HG03457 (cell line): ENCODE results near the gene CDK14.

Experiments
- ATAC-seq: cut with Tn5 transposase; IDR thresholded peaks from one replicate; pipeline ENCODE4 v1.9.1; 2021; ENCODE audit warnings: moderate number of reproducible peaks; ENCODE audit not compliant: unreplicated experiment

Gene CDK14

GRCh38 chr7:91080351-91080750 lies 484.2 kb downstream of the CDK14 start:
- no peak for ATAC-seq

GRCh38 chr7:91082038-91082437 lies 485.9 kb downstream of the CDK14 start:
- no peak for ATAC-seq

- no peak for ATAC-seq
Measured at GRCh38 chr7:91082852-91083495, 486.9 kb downstream of the CDK14 start.

- ATAC-seq, result no peak
Measured at GRCh38 chr7:91083855-91084644, 487.9 kb downstream of the CDK14 start.

GRCh38 chr7:91085175-91085574 lies 489.1 kb downstream of the CDK14 start:
- no peak for ATAC-seq

- ATAC-seq, result no peak
Measured at GRCh38 chr7:91086200-91086599, 490.1 kb downstream of the CDK14 start.

GRCh38 chr7:91088156-91088555 lies 492.0 kb downstream of the CDK14 start:
- ATAC-seq, result no peak

GRCh38 chr7:91088691-91089090 lies 492.6 kb downstream of the CDK14 start:
- no peak for ATAC-seq

GRCh38 chr7:91089382-91089963 lies 493.4 kb downstream of the CDK14 start:
- no peak for ATAC-seq

- no peak for ATAC-seq
Measured at GRCh38 chr7:91090684-91091083, 494.6 kb downstream of the CDK14 start.

GRCh38 chr7:91091631-91092030 lies 495.5 kb downstream of the CDK14 start:
- no peak for ATAC-seq

- ATAC-seq, result no peak
Measured at GRCh38 chr7:91093181-91093580, 497.1 kb downstream of the CDK14 start.

GRCh38 chr7:91098566-91098965 lies 502.4 kb downstream of the CDK14 start:
- no peak for ATAC-seq

- ATAC-seq, result no peak
Measured at GRCh38 chr7:91103363-91103762, 507.2 kb downstream of the CDK14 start.

GRCh38 chr7:91107460-91107859 lies 511.3 kb downstream of the CDK14 start:
- no peak for ATAC-seq

- no peak for ATAC-seq
Measured at GRCh38 chr7:91109200-91109599, 513.1 kb downstream of the CDK14 start.

- no peak for ATAC-seq
Measured at GRCh38 chr7:91112902-91113341, 516.8 kb downstream of the CDK14 start.

- ATAC-seq, result no peak
Measured at GRCh38 chr7:91114232-91114631, 518.1 kb downstream of the CDK14 start.

- no peak for ATAC-seq
Measured at GRCh38 chr7:91126762-91127161, 530.6 kb downstream of the CDK14 start.

GRCh38 chr7:91127325-91127724 lies 531.2 kb downstream of the CDK14 start:
- no peak for ATAC-seq

- no peak for ATAC-seq
Measured at GRCh38 chr7:91127959-91128358, 531.8 kb downstream of the CDK14 start.
